OCI-LY3 (cell line): ENCODE results near the gene MAP3K5.

ENCODE experiments used
- H2AFZ ChIP-seq: fragments of 200-600, 300-600 bp; shearing (Covaris generic); 2 replicates; pipeline ENCODE4 v1.6.0; 2014; ENCODE audit warnings: antibody characterized with exemption, low read depth, low read length
- H3K27ac ChIP-seq: fragments of 200-600, 300-600 bp; sonication (generic); 2 replicates; pipeline ENCODE4 v1.5.1; 2014; ENCODE audit warnings: mild to moderate bottlenecking, low read length, moderate library complexity, mixed read lengths
- H3K27me3 ChIP-seq: fragments of 200-600, 300-600 bp; sonication (generic); 2 replicates; pipeline ENCODE4 v1.6.1; 2014; ENCODE audit warnings: low read depth, low read length, mixed read lengths
- H3K36me3 ChIP-seq: fragments of 200-600, 300-600 bp; sonication (generic); replicated peaks from 2 replicates; pipeline ENCODE3; 2014; ENCODE audit warnings: low read depth, low read length, mixed read lengths
- H3K4me1 ChIP-seq: fragments of 300-600, 200-600 bp; sonication (generic); 2 replicates; pipeline ENCODE4 v1.6.1; 2014; ENCODE audit warnings: low read length, mixed read lengths
- H3K4me2 ChIP-seq: fragments of 200-600, 300-600 bp; sonication (generic); 2 replicates; pipeline ENCODE4 v1.6.1; 2014; ENCODE audit warnings: low read length, mixed read lengths
- H3K4me3 ChIP-seq: fragments of 300-600, 200-600 bp; sonication (generic); 2 replicates; pipeline ENCODE4 v1.5.1; 2014; ENCODE audit warnings: antibody characterized with exemption, mild to moderate bottlenecking, low read length, moderate library complexity
- H3K79me2 ChIP-seq: fragments of 300-600, 200-600 bp; shearing (Covaris generic); 2 replicates; pipeline ENCODE4 v1.6.1; 2014; ENCODE audit warnings: mild to moderate bottlenecking, low read length, mixed read lengths
- H3K9ac ChIP-seq: fragments of 300-600, 200-600 bp; shearing (Covaris generic); 2 replicates; pipeline ENCODE4 v1.6.0; 2014; ENCODE audit warnings: mild to moderate bottlenecking, low read length, moderate library complexity
- H3K9me3 ChIP-seq: fragments of 200-600, 300-600 bp; shearing (Covaris generic); 2 replicates; pipeline ENCODE4 v1.6.1; 2014; ENCODE audit warnings: low read length, mixed read lengths; ENCODE audit not compliant: insufficient read depth
- H4K20me1 ChIP-seq: fragments of 200-600, 300-600 bp; sonication (generic); 2 replicates; pipeline ENCODE4 v1.6.1; 2016; ENCODE audit warnings: low read length, mixed read lengths; ENCODE audit not compliant: insufficient read depth
- CTCF ChIP-seq: fragments of 200-600, 300-600 bp; sonication (generic); IDR thresholded peaks from 2 replicates; pipeline ENCODE4 v1.5.1; 2014; ENCODE audit warnings: antibody characterized with exemption, low read length, low read depth
- EZH2phosphoT487 ChIP-seq: fragments of 200-600 bp; shearing (Covaris generic); IDR thresholded peaks from 2 replicates; pipeline ENCODE4 v1.6.1; 2018; ENCODE audit warnings: antibody characterized with exemption, mixed run types, low read depth

MAP3K5 gene

GRCh38 chr6:136728976-136729515 is 63.2 kb downstream of the MAP3K5 start:
- H3K27me3 ChIP-seq: peaks cover 8% of the 10 kb centered on the region; the same call in 1 of the 2 replicates
- no peak overlapping the region for H3K4me2 ChIP-seq
- no peak overlapping the region for H2AFZ ChIP-seq
- no peak for TF ChIP-seq CTCF
- no peak for TF ChIP-seq EZH2phosphoT487
- no peaks in the 10 kb centered on the region for H3K9me3 ChIP-seq
- H4K20me1 ChIP-seq: no peaks in the 10 kb centered on the region
- no peaks in the 10 kb centered on the region for H3K79me2 ChIP-seq
- H3K36me3 ChIP-seq: no peaks in the 10 kb centered on the region
- no peak overlapping the region for H3K4me3 ChIP-seq
- no peak overlapping the region for H3K27ac ChIP-seq
- no peak overlapping the region for H3K9ac ChIP-seq
- peaks cover 11% of the 10 kb centered on the region for H3K4me1 ChIP-seq

DNA sequence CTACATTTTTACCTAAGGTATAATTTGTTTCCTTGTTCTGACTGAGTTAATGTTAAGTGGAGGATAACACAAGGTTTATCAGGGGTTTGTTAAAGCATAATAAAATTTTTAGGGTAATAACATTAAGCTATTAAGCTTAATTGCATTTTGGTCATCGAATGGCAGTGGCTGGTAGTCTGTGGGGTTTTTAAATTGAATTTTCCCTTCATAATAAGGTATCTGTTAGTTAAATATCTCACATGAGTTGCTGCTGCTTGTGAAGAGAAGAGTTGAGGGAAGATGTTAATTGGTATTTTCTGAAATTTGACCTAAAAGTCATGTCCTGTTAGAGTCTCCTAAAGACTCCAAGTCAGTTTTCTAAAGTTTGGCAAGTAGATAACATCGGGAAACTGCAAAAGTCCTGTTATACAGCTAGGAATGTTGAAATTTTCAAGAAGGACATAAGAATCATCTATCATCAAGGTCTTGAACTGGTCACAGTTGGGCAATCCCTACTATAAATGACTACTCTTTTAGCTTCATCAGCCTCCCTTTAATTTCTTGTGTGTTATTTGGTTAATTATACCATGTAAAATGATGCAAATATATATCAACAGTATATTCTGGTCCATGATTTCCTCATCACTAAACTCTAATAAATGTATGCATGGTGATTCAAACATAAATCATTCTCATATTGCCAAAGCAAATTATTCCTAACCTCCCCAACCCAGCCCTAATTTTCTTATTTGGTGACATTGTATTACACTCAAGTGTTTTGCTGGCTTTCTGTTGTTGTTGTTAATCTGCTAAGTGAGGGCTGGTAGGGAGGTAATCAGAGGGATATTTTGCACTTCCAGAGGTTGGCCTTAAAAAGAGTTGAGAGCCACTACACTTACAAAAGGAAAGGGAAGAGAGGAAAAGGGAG is 64.0 kb downstream of the MAP3K5 start:
- Histone ChIP-seq H3K36me3 (no peaks in the 10 kb centered on the region), H3K4me2 (no peak overlapping the region), H3K4me1 (peaks cover 19% of the 10 kb centered on the region), H3K27me3 (peaks cover 8% of the 10 kb centered on the region; the same call in 1 of the 2 replicates), H3K27ac (no peak overlapping the region), H3K79me2 (no peaks in the 10 kb centered on the region), H4K20me1 (no peaks in the 10 kb centered on the region), H3K4me3 (no peak overlapping the region), H3K9me3 (no peaks in the 10 kb centered on the region), H2AFZ (no peak overlapping the region), H3K9ac (no peak overlapping the region)
- no peak for TF ChIP-seq CTCF
- no peak for TF ChIP-seq EZH2phosphoT487

DNA sequence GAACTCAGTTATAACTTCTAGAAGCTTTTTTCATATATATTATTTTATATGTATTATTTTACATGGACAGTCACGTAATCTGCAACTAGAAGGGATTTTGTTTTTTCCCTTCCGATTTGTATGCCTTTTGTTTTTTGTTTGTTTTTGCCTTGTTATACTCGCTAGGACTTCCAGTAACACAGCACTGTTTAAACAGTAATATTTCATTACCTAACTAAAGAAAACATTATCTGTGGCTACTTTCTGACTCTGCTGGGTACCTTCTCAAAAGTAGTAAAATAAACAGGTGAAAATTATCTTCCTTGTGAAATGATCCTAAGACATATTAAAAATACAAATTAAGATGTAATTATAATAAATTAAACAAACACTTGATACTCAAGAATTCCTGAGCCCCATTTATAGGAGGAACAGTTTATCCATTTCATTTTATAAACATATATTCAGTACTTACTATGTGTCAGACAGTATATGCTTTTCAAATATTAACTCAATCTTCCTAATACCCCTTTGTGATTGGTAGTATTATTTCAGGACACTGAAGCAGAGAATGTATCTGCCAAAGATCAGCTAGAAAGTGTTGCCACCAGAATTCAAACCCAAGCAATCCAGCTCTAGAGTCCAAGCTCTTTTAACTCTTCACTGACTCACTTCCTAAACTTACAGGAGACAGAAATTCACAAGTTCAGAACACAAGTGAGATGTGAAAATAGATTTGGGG is 65.3 kb downstream of the MAP3K5 start:
- Histone ChIP-seq H4K20me1 (no peaks in the 10 kb centered on the region), H2AFZ (no peak overlapping the region), H3K9me3 (no peaks in the 10 kb centered on the region), H3K4me1 (peaks cover 19% of the 10 kb centered on the region), H3K27ac (no peak overlapping the region), H3K36me3 (no peaks in the 10 kb centered on the region), H3K4me3 (no peak overlapping the region), H3K79me2 (no peaks in the 10 kb centered on the region), H3K4me2 (no peak overlapping the region), H3K27me3 (peaks cover 8% of the 10 kb centered on the region; the same call in 1 of the 2 replicates), H3K9ac (no peak overlapping the region)
- no peak for TF ChIP-seq CTCF
- no peak for TF ChIP-seq EZH2phosphoT487

DNA sequence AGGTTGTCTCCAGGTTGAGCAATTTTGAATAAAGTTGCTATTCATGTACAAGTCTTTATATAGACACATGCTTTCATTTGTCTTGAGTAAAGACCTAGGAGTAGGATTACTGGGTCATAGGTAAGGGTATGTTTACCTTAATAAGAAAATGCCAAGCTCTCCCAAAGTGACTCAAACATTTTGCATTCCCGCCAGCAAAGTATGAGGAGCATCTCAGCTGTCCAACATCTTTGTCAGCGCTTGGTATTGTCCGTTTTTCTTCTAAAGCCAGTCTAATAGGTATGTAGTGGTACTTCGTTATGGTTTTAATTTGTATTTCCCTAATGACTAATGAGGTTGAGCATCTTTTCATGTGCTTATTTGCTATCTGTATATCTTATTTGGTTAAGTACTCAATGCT is 67.2 kb downstream of the MAP3K5 start:
- no peaks in the 10 kb centered on the region for H3K9me3 ChIP-seq
- TF ChIP-seq EZH2phosphoT487: no peak
- TF ChIP-seq CTCF: no peak
- H3K4me1 ChIP-seq: peaks cover 20% of the 10 kb centered on the region

More for the DNA sequence above, 67.2 kb downstream of the MAP3K5 start:
- Histone ChIP-seq H4K20me1 (no peaks in the 10 kb centered on the region), H3K4me3 (no peak overlapping the region), H3K27me3 (no peaks in the 10 kb centered on the region), H3K79me2 (no peaks in the 10 kb centered on the region), H3K4me2 (no peak overlapping the region), H3K36me3 (no peaks in the 10 kb centered on the region), H2AFZ (no peak overlapping the region), H3K27ac (no peak overlapping the region), H3K9ac (no peak overlapping the region)
